Heart left ventricle (tissue), 13 donors: ENCODE measurements around the gene METTL2B.
"Not testable (repeated sequence)": the region's sequence is repeated elsewhere in the genome, so short reads cannot be mapped to it uniquely, and the experiment has no call there.

Experiments
- POLR2A ChIP-seq, 2 donors: fragments of 450-650 bp; IDR thresholded peaks; one replicate each; pipeline ENCODE4 v1.6.1; 2017; ENCODE audit warnings: antibody characterized with exemption in 2 of 2, mild to moderate bottlenecking in 2 of 2, moderate library complexity in 2 of 2
- TF ChIP-seq, protein P1 (sequence below), 12 donors: fragments of 200-600 bp; sonication (generic) in 4 of 12; IDR thresholded peaks; one replicate each; pipeline versions ENCODE4 v1.5.0 to v1.8.0; 2018 to 2022; ENCODE audit warnings: antibody characterized with exemption in 12 of 12, mild to moderate bottlenecking in 5 of 12
- donor health status: ischemic (EF 13 %, LVEDD 7.1; RV severe dilation, severe dysfunction).
- donor health status: DM: no; HTN: yes; CAD: no.
- donor health status: DM: no; HTN: no; CAD: no.
- donor health status: ischemic (EF 25% LVEDD 6.9; RV normal size, moderate dysfunction).
- donor health status: ischemic (EF 25% LVEDD 5.7; RV mildly dilated, moderate dysfunction).
- donor health status: ischemic (EF 35%, LVEDD 5.7; RV mildly dilated, moderate dysfunction).
- donor health status: nonischemic (EF 11% LVEDD 7.7; RV severe dilation, severe dysfunction).
- donor health status: DM: yes; HTN: yes; CAD: no.
- donor health status: PGD.
- donor health status: ischemic (EF 29% LVEDD 5.4; RV normal size, mild dysfunction).
- donor health status: nonischemic (EF 23%, LVEDD 6.1; RV moderate dilation, normal function).

GRCh38 chr7:128506819-128507218 lies 30.3 kb downstream of the METTL2B start:
- TF ChIP-seq, protein P1, sequence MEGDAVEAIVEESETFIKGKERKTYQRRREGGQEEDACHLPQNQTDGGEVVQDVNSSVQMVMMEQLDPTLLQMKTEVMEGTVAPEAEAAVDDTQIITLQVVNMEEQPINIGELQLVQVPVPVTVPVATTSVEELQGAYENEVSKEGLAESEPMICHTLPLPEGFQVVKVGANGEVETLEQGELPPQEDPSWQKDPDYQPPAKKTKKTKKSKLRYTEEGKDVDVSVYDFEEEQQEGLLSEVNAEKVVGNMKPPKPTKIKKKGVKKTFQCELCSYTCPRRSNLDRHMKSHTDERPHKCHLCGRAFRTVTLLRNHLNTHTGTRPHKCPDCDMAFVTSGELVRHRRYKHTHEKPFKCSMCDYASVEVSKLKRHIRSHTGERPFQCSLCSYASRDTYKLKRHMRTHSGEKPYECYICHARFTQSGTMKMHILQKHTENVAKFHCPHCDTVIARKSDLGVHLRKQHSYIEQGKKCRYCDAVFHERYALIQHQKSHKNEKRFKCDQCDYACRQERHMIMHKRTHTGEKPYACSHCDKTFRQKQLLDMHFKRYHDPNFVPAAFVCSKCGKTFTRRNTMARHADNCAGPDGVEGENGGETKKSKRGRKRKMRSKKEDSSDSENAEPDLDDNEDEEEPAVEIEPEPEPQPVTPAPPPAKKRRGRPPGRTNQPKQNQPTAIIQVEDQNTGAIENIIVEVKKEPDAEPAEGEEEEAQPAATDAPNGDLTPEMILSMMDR (IDR thresholded peaks at IDR 0.05) = not testable (repeated sequence)
- not testable (repeated sequence) for TF ChIP-seq POLR2A (IDR thresholded peaks at IDR 0.05)
